ENCODE results near the gene TGFBRAP1. TPM values are rescaled to one million over a fixed set of nuclear protein-coding genes. Genes with fewer than 3 reads are reported as not detected.

TGFBRAP1 gene
- total and polyA plus RNA-seq, 2 experiments from 2014 or later: 8.5 to 11.3 TPM

GRCh38 chr2:105301646-105302045 lies 27.9 kb downstream of the TGFBRAP1 start:
- H3K9ac ChIP-seq: no peak overlapping the region
- WGBS, 2 experiments (ENCODE audit: low coverage in 1 of 2, low lambda C conversion rate in 2 of 2, missing lambda C conversion rate in 2 of 2): 96 to 97% methylated on average over 3 of the region's 3 CpGs

GRCh38 chr2:105299290-105299689 lies 30.2 kb downstream of the TGFBRAP1 start:
- TF ChIP-seq EZH2 (IDR thresholded peaks at IDR 0.05; ENCODE audit: insufficient read depth, poor library complexity, severe bottlenecking): no peak
- TF ChIP-seq EZH2phosphoT487 (IDR thresholded peaks at IDR 0.05; ENCODE audit: insufficient read depth, low read depth): no peak
- in situ Hi-C loops (cut with MboI): loop anchor here (10.0 kb wide), 1 partner anchor 184 kb away; no protein-coding TSS in a partner anchor
- no peak overlapping the region for H3K27ac ChIP-seq
- H3K4me2 ChIP-seq (ENCODE audit: unreplicated experiment): no peak overlapping the region
- 85% methylated on average over 5 of the region's 5 CpGs for WGBS, 2 experiments (ENCODE audit: low coverage in 1 of 2, low lambda C conversion rate in 2 of 2, missing lambda C conversion rate in 2 of 2)
- H3K9me3 ChIP-seq (ENCODE audit: low read depth): no peaks in the 10 kb centered on the region
- no peaks in the 10 kb centered on the region; the same call in 1 of the 2 replicates for H3K36me3 ChIP-seq (ENCODE audit: low read depth)
- H3F3A ChIP-seq (ENCODE audit: insufficient read depth): no peaks in the 10 kb centered on the region
- peaks cover 33% of the 10 kb centered on the region; the same call in 1 of the 2 replicates for H3K79me2 ChIP-seq (ENCODE audit: insufficient read depth)
- no peak for DNase-seq
- no peaks in the 10 kb centered on the region for H4K20me1 ChIP-seq (ENCODE audit: insufficient read depth)
- H3K27me3 ChIP-seq (replicated peaks; ENCODE audit: insufficient read depth): no peaks in the 10 kb centered on the region
- no peaks in the 10 kb centered on the region for H3K9me2 ChIP-seq (ENCODE audit: insufficient read depth)
- H3K4me3 ChIP-seq: no peak overlapping the region
- H2AFZ ChIP-seq: no peak overlapping the region
- no peak overlapping the region for H3K9ac ChIP-seq
- H3K4me1 ChIP-seq (ENCODE audit: insufficient read depth): no peaks in the 10 kb centered on the region

More at GRCh38 chr2:105301646-105302045, 27.9 kb downstream of the TGFBRAP1 start:
- H3K4me1 ChIP-seq (ENCODE audit: insufficient read depth): no peaks in the 10 kb centered on the region
- no peaks in the 10 kb centered on the region for H3F3A ChIP-seq (ENCODE audit: insufficient read depth)
- no peaks in the 10 kb centered on the region for H4K20me1 ChIP-seq (ENCODE audit: insufficient read depth)
- no peak overlapping the region for H3K4me2 ChIP-seq (ENCODE audit: unreplicated experiment)
- H3K27ac ChIP-seq: no peak overlapping the region
- H3K79me2 ChIP-seq (ENCODE audit: insufficient read depth): peaks cover 38% of the 10 kb centered on the region; the same call in 1 of the 2 replicates
- H3K27me3 ChIP-seq (replicated peaks; ENCODE audit: insufficient read depth): no peaks in the 10 kb centered on the region
- H2AFZ ChIP-seq: no peak overlapping the region
- no peaks in the 10 kb centered on the region for H3K9me3 ChIP-seq (ENCODE audit: low read depth)
- H3K9me2 ChIP-seq (ENCODE audit: insufficient read depth): no peaks in the 10 kb centered on the region
- no peak for DNase-seq
- H3K36me3 ChIP-seq (ENCODE audit: low read depth): no peaks in the 10 kb centered on the region; the same call in 1 of the 2 replicates
- in situ Hi-C loops (cut with MboI): no loop called here
- TF ChIP-seq EZH2 (IDR thresholded peaks at IDR 0.05; ENCODE audit: insufficient read depth, poor library complexity, severe bottlenecking): no peak
- TF ChIP-seq EZH2phosphoT487 (IDR thresholded peaks at IDR 0.05; ENCODE audit: insufficient read depth, low read depth): no peak
- no peak overlapping the region for H3K4me3 ChIP-seq

DNA sequence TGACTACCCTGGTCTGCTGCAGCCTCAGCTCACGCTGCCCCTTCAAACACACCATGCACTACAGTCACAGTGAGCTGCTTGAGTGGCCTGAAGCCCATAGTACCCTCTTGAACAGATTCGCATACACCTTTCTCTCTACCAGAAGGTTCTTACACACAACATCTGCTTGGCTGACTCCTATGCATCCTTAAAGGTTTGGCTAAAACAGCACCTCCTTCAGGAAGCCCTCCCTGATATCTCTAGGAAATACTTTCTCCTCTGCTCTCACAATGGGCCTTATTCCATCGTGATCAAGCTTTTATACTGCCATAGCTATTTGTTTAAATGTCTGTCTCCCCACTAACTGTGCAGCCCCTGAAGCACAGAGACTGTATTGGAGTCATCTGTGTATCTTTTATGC lies 31.5 kb downstream of the TGFBRAP1 start:
- H2AFZ ChIP-seq: no peak overlapping the region
- peaks cover 22% of the 10 kb centered on the region; the same call in 1 of the 2 replicates for H3K79me2 ChIP-seq (ENCODE audit: insufficient read depth)
- H3K4me2 ChIP-seq (ENCODE audit: unreplicated experiment): no peak overlapping the region
- DNase-seq: no peak
- WGBS, 2 experiments (ENCODE audit: low coverage in 1 of 2, low lambda C conversion rate in 2 of 2, missing lambda C conversion rate in 2 of 2): 95 to 97% methylated on average over 3 of the region's 3 CpGs
- in situ Hi-C loops (cut with MboI): loop anchor here (10.0 kb wide), 1 partner anchor 183 kb away; no protein-coding TSS in a partner anchor
- no peaks in the 10 kb centered on the region for H3K4me1 ChIP-seq (ENCODE audit: insufficient read depth)
- no peaks in the 10 kb centered on the region for H3K9me3 ChIP-seq (ENCODE audit: low read depth)
- TF ChIP-seq EZH2phosphoT487 (IDR thresholded peaks at IDR 0.05; ENCODE audit: insufficient read depth, low read depth) (no peak), EZH2 (IDR thresholded peaks at IDR 0.05; ENCODE audit: insufficient read depth, poor library complexity, severe bottlenecking) (no peak)
- H3K9me2 ChIP-seq (ENCODE audit: insufficient read depth): no peaks in the 10 kb centered on the region
- no peaks in the 10 kb centered on the region for H3F3A ChIP-seq (ENCODE audit: insufficient read depth)
- no peaks in the 10 kb centered on the region for H4K20me1 ChIP-seq (ENCODE audit: insufficient read depth)
- H3K27me3 ChIP-seq (replicated peaks; ENCODE audit: insufficient read depth): no peaks in the 10 kb centered on the region
- no peak overlapping the region for H3K9ac ChIP-seq
- no peak overlapping the region for H3K4me3 ChIP-seq
- no peak overlapping the region for H3K27ac ChIP-seq
- no peaks in the 10 kb centered on the region; the same call in 1 of the 2 replicates for H3K36me3 ChIP-seq (ENCODE audit: low read depth)

DNA sequence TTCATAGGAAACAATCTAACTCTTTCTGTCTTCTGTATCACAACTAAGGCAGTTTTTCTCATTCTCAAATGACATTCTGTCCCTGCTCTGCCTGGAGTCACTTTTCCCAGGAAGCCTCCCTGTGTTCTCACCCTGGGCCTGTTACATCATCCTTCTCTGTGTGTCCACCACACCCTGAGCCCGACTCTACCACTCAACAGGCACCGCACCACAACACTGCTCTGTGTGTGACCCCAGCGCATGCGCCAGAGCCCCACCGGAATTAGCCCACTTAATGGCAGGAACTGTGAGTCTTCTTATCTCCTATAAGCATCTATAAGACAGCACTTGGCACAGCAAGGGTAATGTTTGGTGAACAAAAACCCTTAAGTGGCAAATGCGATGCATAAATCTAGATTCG lies 32.3 kb downstream of the TGFBRAP1 start:
- Histone ChIP-seq H3K27ac (no peak overlapping the region), H3K9me3 (ENCODE audit: low read depth) (no peaks in the 10 kb centered on the region), H3K9ac (no peak overlapping the region), H3F3A (ENCODE audit: insufficient read depth) (no peaks in the 10 kb centered on the region), H3K9me2 (ENCODE audit: insufficient read depth) (no peaks in the 10 kb centered on the region), H2AFZ (no peak overlapping the region), H3K79me2 (ENCODE audit: insufficient read depth) (peaks cover 15% of the 10 kb centered on the region; the same call in 1 of the 2 replicates), H3K4me2 (ENCODE audit: unreplicated experiment) (no peak overlapping the region), H3K36me3 (ENCODE audit: low read depth) (no peaks in the 10 kb centered on the region; the same call in 1 of the 2 replicates), H3K4me1 (ENCODE audit: insufficient read depth) (no peaks in the 10 kb centered on the region), H4K20me1 (ENCODE audit: insufficient read depth) (no peaks in the 10 kb centered on the region), H3K27me3 (replicated peaks; ENCODE audit: insufficient read depth) (no peaks in the 10 kb centered on the region), H3K4me3 (no peak overlapping the region)
- TF ChIP-seq EZH2phosphoT487 (IDR thresholded peaks at IDR 0.05; ENCODE audit: insufficient read depth, low read depth) (no peak), EZH2 (IDR thresholded peaks at IDR 0.05; ENCODE audit: insufficient read depth, poor library complexity, severe bottlenecking) (no peak)
- peak; percentile 16 for DNase-seq
- 83 to 85% methylated on average over 7 of the region's 7 CpGs for WGBS, 2 experiments (ENCODE audit: low coverage in 1 of 2, low lambda C conversion rate in 2 of 2, missing lambda C conversion rate in 2 of 2)
- in situ Hi-C loops (cut with MboI): loop anchor here (10.0 kb wide), 1 partner anchor 182 kb away; no protein-coding TSS in a partner anchor
